SU-DHL-6 (cell line): ENCODE data around the gene ZBTB17.

Experiments used
- H2AFZ ChIP-seq: fragments of 200-600 bp; sonication (generic); 2 replicates; pipeline ENCODE4 v1.6.1; 2014; ENCODE audit warnings: low read depth, mild to moderate bottlenecking, moderate library complexity, mixed read lengths, antibody characterized with exemption, low read length; ENCODE audit not compliant: severe bottlenecking
- H3F3A ChIP-seq: fragments of 200-600 bp; shearing (Covaris generic); 2 replicates; pipeline ENCODE4 v1.6.0; 2016; ENCODE audit warnings: antibody characterized with exemption, mild to moderate bottlenecking; ENCODE audit not compliant: insufficient read depth
- H3K27ac ChIP-seq: fragments of 200-600 bp; sonication (generic); 2 replicates; pipeline ENCODE4 v1.5.1; 2016; ENCODE audit warnings: low read depth, mild to moderate bottlenecking, low read length, moderate library complexity, mixed read lengths
- H3K27me3 ChIP-seq: fragments of 200-600 bp; sonication (generic), shearing (Covaris generic); 2 replicates; pipeline ENCODE4 v1.6.0; 2014; ENCODE audit warnings: mild to moderate bottlenecking, low read length
- H3K36me3 ChIP-seq: fragments of 200-600 bp; sonication (generic); 2 replicates; pipeline ENCODE4 v1.6.1; 2014; ENCODE audit warnings: mild to moderate bottlenecking, low read length, mixed read lengths
- H3K4me2 ChIP-seq: fragments of 300-600, 200-600 bp; shearing (Covaris generic), sonication (generic); 2 replicates; pipeline ENCODE4 v1.6.0; 2014; ENCODE audit warnings: low read length, low read depth, mild to moderate bottlenecking; ENCODE audit not compliant: poor library complexity, severe bottlenecking
- H3K4me3 ChIP-seq: fragments of 200-600 bp; sonication (generic); 2 replicates; pipeline ENCODE4 v1.5.1; 2014; ENCODE audit warnings: antibody characterized with exemption, low read length, mild to moderate bottlenecking, mixed read lengths; ENCODE audit not compliant: insufficient read depth, poor library complexity, severe bottlenecking
- H3K79me2 ChIP-seq: fragments of 200-600 bp; sonication (generic); 2 replicates; pipeline ENCODE4 v1.6.1; 2014; ENCODE audit warnings: mild to moderate bottlenecking, low read length, moderate library complexity; ENCODE audit not compliant: insufficient read depth
- H3K9ac ChIP-seq: fragments of 200-600 bp; sonication (generic); 2 replicates; pipeline ENCODE4 v1.7.0; 2014; ENCODE audit warnings: mild to moderate bottlenecking, low read length
- H3K9me2 ChIP-seq: fragments of 200-600 bp; sonication (generic); replicated peaks from 2 replicates; pipeline ENCODE4 v1.6.1; 2014; ENCODE audit warnings: low read length; ENCODE audit not compliant: insufficient read depth
- H3K9me3 ChIP-seq: fragments of 200-600 bp; sonication (generic); 2 replicates; pipeline ENCODE4 v1.6.1; 2014; ENCODE audit warnings: low read length, mixed read lengths; ENCODE audit not compliant: insufficient read depth
- H4K20me1 ChIP-seq: fragments of 200-600 bp; sonication (generic); 2 replicates; pipeline ENCODE4 v1.6.1; 2014; ENCODE audit warnings: low read depth, mild to moderate bottlenecking, antibody characterized with exemption, low read length, moderate library complexity, mixed read lengths
- CTCF ChIP-seq: fragments of 200-600 bp; sonication (generic); IDR thresholded peaks from one replicate; pipeline ENCODE4 v1.5.1; 2017; ENCODE audit warnings: antibody characterized with exemption, mild to moderate bottlenecking, low read length, moderate library complexity; ENCODE audit not compliant: insufficient read depth, poor library complexity, severe bottlenecking
- EZH2phosphoT487 ChIP-seq: fragments of 200-600 bp; sonication (generic), shearing (Covaris generic); conservative IDR thresholded peaks from 2 replicates; pipeline ENCODE4 v1.6.1; 2018; ENCODE audit warnings: mild to moderate bottlenecking, antibody characterized with exemption, low read length, moderate library complexity, mixed read lengths

ZBTB17 gene

GRCh38 chr1:15945011-15945831 is 30.7 kb downstream of the ZBTB17 start:
- no peak overlapping the region for H3K4me2 ChIP-seq
- peaks cover 15% of the 10 kb centered on the region; the same call in 1 of the 2 replicates for H3K79me2 ChIP-seq
- no peaks in the 10 kb centered on the region for H3K27me3 ChIP-seq
- 0 out of 2 replicates have a peak, but pooled peaks cover 3% of the 10 kb centered on the region for H3F3A ChIP-seq
- no peak overlapping the region for H2AFZ ChIP-seq
- H3K9me3 ChIP-seq, result no peaks in the 10 kb centered on the region
- no peaks in the 10 kb centered on the region for H3K36me3 ChIP-seq
- H3K9ac ChIP-seq, result no peak overlapping the region
- H3K4me3 ChIP-seq, result no peak overlapping the region
- TF ChIP-seq CTCF (no peak), EZH2phosphoT487 (no peak)
- H3K27ac ChIP-seq, result no peak overlapping the region
- H4K20me1 ChIP-seq, result no peaks in the 10 kb centered on the region
- no peaks in the 10 kb centered on the region for H3K9me2 ChIP-seq

- no peak overlapping the region for H3K4me2 ChIP-seq
- no peaks in the 10 kb centered on the region for H3K9me3 ChIP-seq
- no peak overlapping the region for H3K27ac ChIP-seq
These were observed 31.4 kb downstream of the ZBTB17 start for GRCh38 chr1:15944308-15945010.

DNA sequence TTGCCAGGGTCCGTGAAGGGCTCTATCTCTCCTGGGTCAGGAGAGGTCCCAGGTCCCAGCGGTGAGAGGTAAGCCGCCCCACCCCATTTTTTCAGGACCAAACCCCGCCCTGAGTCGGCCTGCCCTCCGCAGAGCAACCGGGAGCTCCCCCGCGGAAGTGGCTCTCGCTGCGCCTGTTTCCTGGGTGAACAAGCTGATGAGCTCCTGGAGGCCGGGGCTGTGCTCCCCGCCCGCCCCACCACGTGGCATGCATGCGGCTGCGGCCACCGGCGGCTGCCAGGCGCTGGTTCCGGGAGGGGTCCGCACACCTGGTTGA is 32.0 kb downstream of the ZBTB17 start:
- no peak overlapping the region for H3K27ac ChIP-seq
- TF ChIP-seq CTCF (no peak), EZH2phosphoT487 (no peak)
- H4K20me1 ChIP-seq, result no peaks in the 10 kb centered on the region; the same call in 1 of the 2 replicates
- no peaks in the 10 kb centered on the region for H3K27me3 ChIP-seq
- H2AFZ ChIP-seq, result no peak overlapping the region
- H3K9me3 ChIP-seq, result no peaks in the 10 kb centered on the region
- H3K79me2 ChIP-seq, result peaks cover 3% of the 10 kb centered on the region; the same call in 1 of the 2 replicates
- H3K36me3 ChIP-seq, result no peaks in the 10 kb centered on the region
- no peak overlapping the region for H3K4me3 ChIP-seq
- H3K4me2 ChIP-seq, result no peak overlapping the region
- peaks cover 14% of the 10 kb centered on the region; the same call in 1 of the 2 replicates for H3F3A ChIP-seq
- H3K9ac ChIP-seq, result no peak overlapping the region
- H3K9me2 ChIP-seq, result no peaks in the 10 kb centered on the region

More at GRCh38 chr1:15944308-15945010, 31.4 kb downstream of the ZBTB17 start:
- Histone ChIP-seq H3K79me2 (peaks cover 8% of the 10 kb centered on the region; the same call in 1 of the 2 replicates), H3K9ac (no peak overlapping the region), H4K20me1 (no peaks in the 10 kb centered on the region; the same call in 1 of the 2 replicates), H3K4me3 (no peak overlapping the region), H3K27me3 (no peaks in the 10 kb centered on the region), H3F3A (peaks cover 9% of the 10 kb centered on the region; the same call in 1 of the 2 replicates), H3K9me2 (no peaks in the 10 kb centered on the region), H3K36me3 (no peaks in the 10 kb centered on the region), H2AFZ (no peak overlapping the region)
- TF ChIP-seq EZH2phosphoT487 (no peak), CTCF (no peak)
